Nephron progenitor cell (in vitro differentiated cells): ENCODE results near the gene CUL7.

Experiments
- DNase-seq: peaks from one replicate; pipeline ENCODE4 v3.0.0; 2021
- H3K27ac Mint-ChIP-seq: 2 replicates; pipeline ENCODE4 v1.8.0; 2021; ENCODE audit warnings: mild to moderate bottlenecking, moderate library complexity, mixed read lengths
- H3K27me3 Mint-ChIP-seq: 2 replicates; pipeline ENCODE4 v1.8.0; 2021; ENCODE audit warnings: mild to moderate bottlenecking, low read depth, mixed read lengths; ENCODE audit not compliant: poor library complexity
- H3K36me3 Mint-ChIP-seq: 2 replicates; pipeline ENCODE4 v1.8.0; 2021; ENCODE audit warnings: low read depth, mixed read lengths
- H3K4me1 Mint-ChIP-seq: 2 replicates; pipeline ENCODE4 v1.8.0; 2021; ENCODE audit warnings: mixed read lengths
- H3K4me3 Mint-ChIP-seq: 2 replicates; pipeline ENCODE4 v1.8.0; 2021; ENCODE audit warnings: mild to moderate bottlenecking, moderate library complexity, mixed read lengths
- H3K9me3 Mint-ChIP-seq: 2 replicates; pipeline ENCODE4 v1.8.0; 2021; ENCODE audit warnings: mild to moderate bottlenecking, moderate library complexity, mixed read lengths
- TF ChIP-seq, protein P1 (sequence below): fragments of 200-600 bp; sonication (generic); IDR thresholded peaks from 2 replicates; pipeline ENCODE4 v1.5.0; 2021; ENCODE audit warnings: antibody characterized with exemption

The CUL7 gene

DNA sequence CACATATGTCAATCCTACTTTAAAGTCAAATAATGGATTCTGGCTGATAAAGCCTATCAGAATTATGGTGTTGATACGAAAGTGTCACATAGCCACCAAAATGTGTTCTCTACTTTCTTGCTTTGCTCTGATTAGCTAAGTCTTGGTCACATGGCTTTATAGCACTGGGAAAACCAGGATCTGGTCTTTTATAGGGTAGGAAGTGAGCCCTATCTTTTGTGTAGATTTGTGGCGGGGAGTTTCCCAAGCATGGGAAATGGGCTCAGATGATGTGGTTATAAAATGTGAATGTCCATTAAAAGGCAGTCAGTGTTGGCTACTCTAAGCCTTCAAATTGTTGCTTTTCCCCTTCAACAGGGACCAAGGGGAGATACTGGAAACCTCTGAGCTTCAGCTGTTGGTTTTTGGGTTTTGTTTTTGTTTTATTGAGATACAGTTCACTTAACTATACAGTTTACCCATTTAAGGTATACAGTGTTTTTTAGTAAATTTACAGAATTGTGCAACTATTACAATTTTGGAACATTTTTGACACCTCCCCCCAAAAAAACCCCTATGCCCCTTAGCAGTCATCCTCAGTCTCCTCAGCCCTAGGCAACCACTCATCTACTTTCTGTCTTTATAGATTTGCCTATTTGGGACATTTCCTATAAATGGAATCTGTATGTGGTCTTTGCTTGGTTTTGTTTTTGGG is 20.0 kb downstream of the CUL7 start:
- Mint-ChIP-seq H3K27ac (peak overlapping the region; percentile 51), H3K36me3 (peaks cover 84% of the 10 kb centered on the region), H3K4me1 (no peaks in the 10 kb centered on the region), H3K27me3 (no peaks in the 10 kb centered on the region), H3K4me3 (no peak overlapping the region), H3K9me3 (no peaks in the 10 kb centered on the region)
- TF ChIP-seq, protein P1, sequence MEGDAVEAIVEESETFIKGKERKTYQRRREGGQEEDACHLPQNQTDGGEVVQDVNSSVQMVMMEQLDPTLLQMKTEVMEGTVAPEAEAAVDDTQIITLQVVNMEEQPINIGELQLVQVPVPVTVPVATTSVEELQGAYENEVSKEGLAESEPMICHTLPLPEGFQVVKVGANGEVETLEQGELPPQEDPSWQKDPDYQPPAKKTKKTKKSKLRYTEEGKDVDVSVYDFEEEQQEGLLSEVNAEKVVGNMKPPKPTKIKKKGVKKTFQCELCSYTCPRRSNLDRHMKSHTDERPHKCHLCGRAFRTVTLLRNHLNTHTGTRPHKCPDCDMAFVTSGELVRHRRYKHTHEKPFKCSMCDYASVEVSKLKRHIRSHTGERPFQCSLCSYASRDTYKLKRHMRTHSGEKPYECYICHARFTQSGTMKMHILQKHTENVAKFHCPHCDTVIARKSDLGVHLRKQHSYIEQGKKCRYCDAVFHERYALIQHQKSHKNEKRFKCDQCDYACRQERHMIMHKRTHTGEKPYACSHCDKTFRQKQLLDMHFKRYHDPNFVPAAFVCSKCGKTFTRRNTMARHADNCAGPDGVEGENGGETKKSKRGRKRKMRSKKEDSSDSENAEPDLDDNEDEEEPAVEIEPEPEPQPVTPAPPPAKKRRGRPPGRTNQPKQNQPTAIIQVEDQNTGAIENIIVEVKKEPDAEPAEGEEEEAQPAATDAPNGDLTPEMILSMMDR: no peak
- no peak for DNase-seq

DNA sequence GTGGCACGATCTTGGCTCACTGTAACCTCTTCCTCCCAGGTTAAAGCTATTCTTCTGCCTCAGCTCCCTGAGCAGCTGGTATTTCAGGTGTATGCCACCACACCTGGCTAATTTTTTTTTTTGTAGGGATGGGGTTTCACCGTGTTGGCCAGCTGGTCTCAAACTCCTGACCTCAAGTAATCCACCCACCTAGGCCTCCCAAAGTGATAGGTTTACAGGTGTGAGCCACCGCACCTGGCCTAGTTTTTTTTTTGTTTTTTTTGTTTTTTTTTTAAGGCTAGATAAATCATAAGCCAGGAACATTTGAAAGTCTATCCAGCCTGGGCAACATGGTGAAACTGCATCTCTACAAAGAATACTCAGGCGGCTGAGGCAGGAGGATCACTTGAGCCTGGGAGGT is 21.3 kb downstream of the CUL7 start:
- H3K27ac Mint-ChIP-seq: no peak overlapping the region

DNA sequence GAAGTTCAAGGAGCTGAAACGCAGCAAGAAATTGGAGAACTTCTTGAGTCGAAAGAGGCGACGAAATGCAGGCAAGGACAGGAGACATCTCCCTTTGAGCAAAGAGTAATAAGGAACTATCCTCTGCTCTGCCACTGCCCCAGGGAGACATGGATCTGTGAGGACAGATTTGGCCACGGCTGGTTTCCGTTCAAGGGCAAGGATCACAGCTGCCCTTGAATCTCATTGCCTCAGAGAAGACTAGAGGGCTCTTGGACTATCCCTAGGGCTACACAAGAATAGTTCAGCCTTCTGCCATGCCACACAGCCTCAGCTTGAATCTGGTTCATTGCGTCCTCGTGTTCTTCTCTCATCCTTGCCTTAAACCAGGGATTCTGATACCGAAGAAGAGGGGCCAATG is 24.5 kb downstream of the CUL7 start:
- no peak overlapping the region for H3K4me3 Mint-ChIP-seq
- no peak for DNase-seq
- H3K27me3 Mint-ChIP-seq: no peaks in the 10 kb centered on the region
- peaks cover 84% of the 10 kb centered on the region for H3K36me3 Mint-ChIP-seq
- peaks cover 4% of the 10 kb centered on the region for H3K4me1 Mint-ChIP-seq
- H3K9me3 Mint-ChIP-seq: no peaks in the 10 kb centered on the region
- H3K27ac Mint-ChIP-seq: peak overlapping the region; percentile 36
- TF ChIP-seq, protein P1: no peak

More for the DNA sequence above, 21.3 kb downstream of the CUL7 start:
- Mint-ChIP-seq H3K27me3 (no peaks in the 10 kb centered on the region), H3K9me3 (no peaks in the 10 kb centered on the region), H3K36me3 (peaks cover 81% of the 10 kb centered on the region), H3K4me1 (no peaks in the 10 kb centered on the region), H3K4me3 (no peak overlapping the region)
- DNase-seq: no peak
- TF ChIP-seq, protein P1: no peak

DNA sequence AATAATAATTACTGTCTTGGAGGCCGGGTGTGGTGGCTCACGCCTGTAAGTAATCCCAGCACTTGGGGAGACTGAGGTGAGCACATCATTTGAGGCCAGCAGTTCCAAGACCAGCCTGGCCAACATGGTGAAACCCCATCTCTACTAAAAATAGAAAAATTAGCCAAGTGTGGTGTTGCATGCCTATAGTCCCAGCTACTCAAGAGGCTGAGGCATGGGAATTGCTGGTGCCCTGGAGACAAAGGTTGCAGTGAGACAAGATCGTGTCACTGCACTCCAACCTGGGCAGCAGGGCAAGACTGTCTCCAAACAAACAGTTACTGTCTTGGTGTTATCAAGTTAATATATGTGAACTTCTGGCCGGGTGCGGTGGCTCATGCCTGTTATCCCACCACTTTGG is 27.3 kb downstream of the CUL7 start:
- Mint-ChIP-seq H3K4me3 (no peak overlapping the region), H3K36me3 (peaks cover 66% of the 10 kb centered on the region), H3K4me1 (peaks cover 11% of the 10 kb centered on the region), H3K27me3 (peaks cover 3% of the 10 kb centered on the region), H3K9me3 (no peaks in the 10 kb centered on the region), H3K27ac (no peak overlapping the region)
- no peak for DNase-seq
- TF ChIP-seq, protein P1: no peak

DNA sequence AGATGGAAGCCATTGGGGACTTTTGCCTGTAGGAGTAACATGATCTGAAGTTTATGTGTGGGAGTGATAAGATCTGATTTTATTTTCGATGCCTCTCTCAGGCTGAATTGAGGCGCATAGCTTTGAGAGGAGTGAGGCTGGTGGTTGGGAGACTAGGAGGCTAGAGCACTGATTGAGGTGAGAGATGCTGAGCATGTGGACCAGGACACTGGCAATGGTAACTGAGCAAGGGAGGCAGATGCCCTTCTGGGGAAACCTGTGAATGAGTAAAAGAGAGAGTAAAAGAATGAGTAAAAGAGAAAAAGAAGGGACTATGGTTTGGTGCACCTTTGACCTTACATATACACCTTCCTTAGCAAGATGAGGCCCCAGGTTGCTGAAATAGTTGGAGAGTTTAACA is 29.2 kb downstream of the CUL7 start:
- peaks cover 3% of the 10 kb centered on the region for H3K27me3 Mint-ChIP-seq
- peaks cover 49% of the 10 kb centered on the region for H3K36me3 Mint-ChIP-seq
- TF ChIP-seq, protein P1: no peak
- peak overlapping the region; percentile 8 for H3K27ac Mint-ChIP-seq
- H3K9me3 Mint-ChIP-seq: no peaks in the 10 kb centered on the region
- no peak for DNase-seq
- peaks cover 22% of the 10 kb centered on the region for H3K4me1 Mint-ChIP-seq
- no peak overlapping the region for H3K4me3 Mint-ChIP-seq
